Liver (tissue), 9 donors: ENCODE data around the gene HDAC9. TPM values are rescaled to one million over a fixed set of nuclear protein-coding genes. Genes with fewer than 3 reads are reported as not detected.

Experiments used
- DNase-seq: peaks from one replicate; pipeline ENCODE4 v3.0.0-alpha.2; 2017; ENCODE audit warnings: low spot score
- H3K27ac ChIP-seq, 2 donors: one replicate each; pipeline ENCODE4 v1.7.0; 2013; ENCODE audit warnings: inconsistent platforms in 2 of 2, low read length in 2 of 2, control low read depth in 1 of 2, low read depth in 1 of 2, mild to moderate bottlenecking in 1 of 2
- H3K27me3 ChIP-seq, 4 donors: one replicate each; pipeline versions ENCODE4 v1.6.1 to v1.7.0; 2013; ENCODE audit warnings: low read length in 3 of 4, inconsistent platforms in 1 of 4, mild to moderate bottlenecking in 1 of 4, moderate library complexity in 1 of 4; ENCODE audit not compliant: control insufficient read depth in 4 of 4, insufficient read depth in 4 of 4
- H3K36me3 ChIP-seq, 4 donors: one replicate each; pipeline versions ENCODE4 v1.6.1 to v1.7.0; 2013; ENCODE audit warnings: low read length in 3 of 4, mild to moderate bottlenecking in 3 of 4, low read depth in 1 of 4, moderate library complexity in 1 of 4; ENCODE audit not compliant: control insufficient read depth in 4 of 4, insufficient read depth in 3 of 4
- H3K4me1 ChIP-seq, 4 donors: one replicate each; pipeline versions ENCODE4 v1.6.1 to v1.7.0; 2013; ENCODE audit warnings: low read length in 3 of 4, mild to moderate bottlenecking in 3 of 4, moderate library complexity in 1 of 4; ENCODE audit not compliant: control insufficient read depth in 4 of 4, insufficient read depth in 4 of 4
- H3K4me3 ChIP-seq, 3 donors: one replicate each; pipeline versions ENCODE4 v1.6.1 to v1.7.0; 2013; ENCODE audit warnings: low read length in 3 of 3, control low read depth in 1 of 3, low read depth in 1 of 3, mild to moderate bottlenecking in 1 of 3
- H3K9ac ChIP-seq, 2 donors: one replicate each; pipeline ENCODE4 v1.7.0; 2013; ENCODE audit warnings: low read length in 2 of 2, mild to moderate bottlenecking in 2 of 2, moderate library complexity in 2 of 2, control low read depth in 1 of 2, low read depth in 1 of 2
- H3K9me3 ChIP-seq, 4 donors: one replicate each; pipeline versions ENCODE4 v1.6.1 to v1.7.0; 2013; ENCODE audit warnings: low read length in 3 of 4; ENCODE audit not compliant: control insufficient read depth in 4 of 4
- ATF3 ChIP-seq: IDR thresholded peaks from 2 replicates; pipeline ENCODE4 v1.6.1; 2016; ENCODE audit warnings: antibody characterized with exemption
- EGR1 ChIP-seq, 2 donors: IDR thresholded peaks; 2 replicates each; pipeline ENCODE4 v1.6.1; 2016 to 2018; ENCODE audit warnings: antibody characterized with exemption in 2 of 2, low read depth in 2 of 2
- FOXA1 ChIP-seq: IDR thresholded peaks from 2 replicates; pipeline ENCODE4 v1.6.1; 2016; ENCODE audit warnings: antibody characterized with exemption
- FOXA2 ChIP-seq: IDR thresholded peaks from 2 replicates; pipeline ENCODE4 v1.6.1; 2016; ENCODE audit warnings: antibody characterized with exemption
- GABPA ChIP-seq, 2 donors: IDR thresholded peaks in 1 of 2; conservative IDR thresholded peaks in 1 of 2; 2 replicates each; pipeline ENCODE4 v1.6.1; 2016; ENCODE audit warnings: antibody characterized with exemption in 2 of 2, mild to moderate bottlenecking in 1 of 2, moderate library complexity in 1 of 2
- HNF4A ChIP-seq, 2 donors: conservative IDR thresholded peaks; 2 replicates each; pipeline ENCODE4 v1.6.1; 2016; ENCODE audit warnings: antibody characterized with exemption in 2 of 2, mild to moderate bottlenecking in 2 of 2
- MAX ChIP-seq: IDR thresholded peaks from 2 replicates; pipeline ENCODE4 v1.6.1; 2016; ENCODE audit warnings: antibody characterized with exemption
- NR2F2 ChIP-seq: IDR thresholded peaks from 2 replicates; pipeline ENCODE4 v1.6.1; 2016; ENCODE audit warnings: antibody characterized with exemption
- RAD21 ChIP-seq, 2 donors: IDR thresholded peaks; 2 replicates each; pipeline ENCODE4 v1.6.1; 2016; ENCODE audit warnings: antibody characterized with exemption in 2 of 2, mild to moderate bottlenecking in 2 of 2
- REST ChIP-seq: IDR thresholded peaks from 2 replicates; pipeline ENCODE4 v1.6.1; 2016; ENCODE audit warnings: antibody characterized with exemption, mild to moderate bottlenecking
- SP1 ChIP-seq: IDR thresholded peaks from 2 replicates; pipeline ENCODE4 v1.6.1; 2018; ENCODE audit warnings: antibody characterized with exemption, mild to moderate bottlenecking
- TAF1 ChIP-seq: conservative IDR thresholded peaks from 2 replicates; pipeline ENCODE4 v1.6.1; 2016; ENCODE audit warnings: antibody characterized with exemption, mild to moderate bottlenecking
- YY1 ChIP-seq: IDR thresholded peaks from 2 replicates; pipeline ENCODE4 v1.6.1; 2016; ENCODE audit warnings: antibody characterized with exemption, mild to moderate bottlenecking
- WGBS: extraction: QIAGEN DNeasy Blood & Tissue Kit; methylation state at CpG from one replicate; pipeline ENCODE4 v1.1.7; 2013; 5-methylcytosine and 5-hydroxymethylcytosine counted together
- polyA plus RNA-seq, 2 donors: library from polyadenylated mRNA; stranded (reverse) in 1 of 2; unstranded in 1 of 2; fragments of 200-250 nt in 1 of 2; fragments of >200 nt in 1 of 2; fragmentation: Nextera tagmentation in 1 of 2; extraction: Ambion mirVana in 1 of 2; gene quantifications; one replicate each; pipeline versions ENCODE4 v1.2.1 to v1.2.3, GENCODE V29; 2013 to 2015
- total RNA-seq, 2 donors: library from RNA; depleted of rRNA; stranded (reverse); fragments of >200 nt; gene quantifications; one replicate each; pipeline ENCODE4 v1.2.3, GENCODE V29; 2014
- TF ChIP-seq, protein P1 (sequence below): IDR thresholded peaks from 2 replicates; pipeline ENCODE4 v1.6.1; 2016; ENCODE audit warnings: antibody characterized with exemption
- TF ChIP-seq, protein P2 (sequence below): fragments of 150-350 bp; IDR thresholded peaks from 2 replicates; pipeline ENCODE4 v1.5.1; 2017; ENCODE audit warnings: improper control_type of control experiment, low read depth, low read length; ENCODE audit not compliant: missing input control
- donor health status: healthy.
- donor health status: healthy.
- donor health status: healthy.
- donor health status: healthy.
- donor health status: healthy.

The HDAC9 gene
- total and polyA plus RNA-seq, 4 donors, result 1.0 to 10.1 (median 2.3) TPM

DNA sequence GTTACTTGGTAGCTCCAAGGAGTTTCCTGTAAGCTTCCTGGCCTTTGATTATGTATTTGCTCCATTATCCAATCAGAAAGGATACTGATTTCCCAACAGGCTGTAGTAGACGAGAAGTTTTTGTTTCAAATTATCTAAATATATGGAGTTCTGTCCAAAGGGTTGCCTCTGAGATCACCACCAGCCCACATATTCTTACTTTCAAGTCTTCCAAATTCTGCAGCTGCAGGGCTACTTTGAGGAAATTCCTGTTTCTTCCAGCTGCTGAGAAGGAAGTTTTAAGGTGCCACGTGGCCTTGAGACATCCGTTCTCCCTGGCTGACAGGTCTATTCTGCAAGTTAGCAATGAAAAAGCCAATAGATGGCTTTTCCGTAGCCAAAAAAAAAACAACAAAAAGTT is 335.9 kb downstream of the HDAC9 start:
- no peak overlapping the region for H3K4me3 ChIP-seq
- H3K27me3 ChIP-seq, result no peaks in the 10 kb centered on the region
- no peak overlapping the region for H3K27ac ChIP-seq
- no peaks in the 10 kb centered on the region for H3K9me3 ChIP-seq
- no peaks in the 10 kb centered on the region for H3K36me3 ChIP-seq
- no peak for DNase-seq
- WGBS, result 48% methylated on average over 4 of the region's 4 CpGs
- H3K4me1 ChIP-seq, result no peaks in the 10 kb centered on the region
- no peak for TF ChIP-seq MAX
- TF ChIP-seq, protein P1, sequence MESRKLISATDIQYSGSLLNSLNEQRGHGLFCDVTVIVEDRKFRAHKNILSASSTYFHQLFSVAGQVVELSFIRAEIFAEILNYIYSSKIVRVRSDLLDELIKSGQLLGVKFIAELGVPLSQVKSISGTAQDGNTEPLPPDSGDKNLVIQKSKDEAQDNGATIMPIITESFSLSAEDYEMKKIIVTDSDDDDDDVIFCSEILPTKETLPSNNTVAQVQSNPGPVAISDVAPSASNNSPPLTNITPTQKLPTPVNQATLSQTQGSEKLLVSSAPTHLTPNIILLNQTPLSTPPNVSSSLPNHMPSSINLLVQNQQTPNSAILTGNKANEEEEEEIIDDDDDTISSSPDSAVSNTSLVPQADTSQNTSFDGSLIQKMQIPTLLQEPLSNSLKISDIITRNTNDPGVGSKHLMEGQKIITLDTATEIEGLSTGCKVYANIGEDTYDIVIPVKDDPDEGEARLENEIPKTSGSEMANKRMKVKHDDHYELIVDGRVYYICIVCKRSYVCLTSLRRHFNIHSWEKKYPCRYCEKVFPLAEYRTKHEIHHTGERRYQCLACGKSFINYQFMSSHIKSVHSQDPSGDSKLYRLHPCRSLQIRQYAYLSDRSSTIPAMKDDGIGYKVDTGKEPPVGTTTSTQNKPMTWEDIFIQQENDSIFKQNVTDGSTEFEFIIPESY, result no peak
- TF ChIP-seq ATF3, result no peak
- no peak for TF ChIP-seq FOXA2
- no peak for TF ChIP-seq HNF4A (conservative IDR thresholded peaks at IDR 0.05)
- TF ChIP-seq EGR1 (IDR thresholded peaks at IDR 0.05; ENCODE audit: low read depth in 2 of 2), result no peak
- TF ChIP-seq TAF1, result no peak
- TF ChIP-seq YY1, result no peak
- H3K9ac ChIP-seq, result no peak overlapping the region

DNA sequence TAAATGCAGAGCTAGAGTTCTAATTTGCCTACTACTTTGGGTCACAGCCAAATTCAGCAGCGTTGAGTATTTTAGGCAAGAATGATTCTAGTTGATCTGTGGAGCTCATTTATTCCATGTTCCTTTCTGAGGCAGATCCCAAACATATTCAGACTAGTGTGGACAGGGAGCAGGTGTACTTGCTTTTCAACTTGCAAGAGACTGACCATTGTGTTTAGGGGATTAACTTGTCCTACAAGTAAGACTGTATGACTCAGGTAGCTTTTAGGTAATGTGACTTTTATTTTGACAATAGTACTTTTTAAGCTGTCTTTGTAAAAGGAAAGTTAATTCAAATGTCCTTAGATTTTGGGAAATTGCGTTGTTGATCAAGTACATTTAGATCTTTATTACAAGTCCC is 336.4 kb downstream of the HDAC9 start:
- H3K4me3 ChIP-seq, result no peak overlapping the region
- no peaks in the 10 kb centered on the region for H3K9me3 ChIP-seq
- H3K27me3 ChIP-seq, result no peaks in the 10 kb centered on the region
- no peak for DNase-seq
- WGBS, result 79% methylated on average over 2 of the region's 2 CpGs
- no peak overlapping the region for H3K27ac ChIP-seq
- H3K36me3 ChIP-seq, result no peaks in the 10 kb centered on the region
- no peak for TF ChIP-seq TAF1
- no peak for TF ChIP-seq ATF3
- TF ChIP-seq, protein P2, sequence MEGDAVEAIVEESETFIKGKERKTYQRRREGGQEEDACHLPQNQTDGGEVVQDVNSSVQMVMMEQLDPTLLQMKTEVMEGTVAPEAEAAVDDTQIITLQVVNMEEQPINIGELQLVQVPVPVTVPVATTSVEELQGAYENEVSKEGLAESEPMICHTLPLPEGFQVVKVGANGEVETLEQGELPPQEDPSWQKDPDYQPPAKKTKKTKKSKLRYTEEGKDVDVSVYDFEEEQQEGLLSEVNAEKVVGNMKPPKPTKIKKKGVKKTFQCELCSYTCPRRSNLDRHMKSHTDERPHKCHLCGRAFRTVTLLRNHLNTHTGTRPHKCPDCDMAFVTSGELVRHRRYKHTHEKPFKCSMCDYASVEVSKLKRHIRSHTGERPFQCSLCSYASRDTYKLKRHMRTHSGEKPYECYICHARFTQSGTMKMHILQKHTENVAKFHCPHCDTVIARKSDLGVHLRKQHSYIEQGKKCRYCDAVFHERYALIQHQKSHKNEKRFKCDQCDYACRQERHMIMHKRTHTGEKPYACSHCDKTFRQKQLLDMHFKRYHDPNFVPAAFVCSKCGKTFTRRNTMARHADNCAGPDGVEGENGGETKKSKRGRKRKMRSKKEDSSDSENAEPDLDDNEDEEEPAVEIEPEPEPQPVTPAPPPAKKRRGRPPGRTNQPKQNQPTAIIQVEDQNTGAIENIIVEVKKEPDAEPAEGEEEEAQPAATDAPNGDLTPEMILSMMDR, result no peak
- TF ChIP-seq, protein P1, result no peak
- TF ChIP-seq HNF4A (conservative IDR thresholded peaks at IDR 0.05), result no peak
- no peak for TF ChIP-seq MAX
- TF ChIP-seq RAD21 (IDR thresholded peaks at IDR 0.05), result no peak
- no peak for TF ChIP-seq FOXA2
- TF ChIP-seq REST, result no peak
- no peak for TF ChIP-seq SP1
- TF ChIP-seq YY1, result no peak
- TF ChIP-seq EGR1 (IDR thresholded peaks at IDR 0.05; ENCODE audit: low read depth in 2 of 2), result no peak
- TF ChIP-seq FOXA1, result no peak
- no peak for TF ChIP-seq GABPA (IDR thresholded peaks at IDR 0.05 in 1 of 2, conservative IDR thresholded peaks at IDR 0.05 in 1 of 2)
- no peak for TF ChIP-seq NR2F2
- H3K9ac ChIP-seq, result no peak overlapping the region
- no peaks in the 10 kb centered on the region for H3K4me1 ChIP-seq
